Activated naive CD4-positive, alpha-beta T cell treated with Interleukin-2 at 50 U/mL for 16 hours (primary cell): ENCODE data around the gene VANGL1.

Source experiments
- DNase-seq: peaks from one replicate; pipeline ENCODE4 v3.0.0-alpha.2; 2020

Gene VANGL1

DNA sequence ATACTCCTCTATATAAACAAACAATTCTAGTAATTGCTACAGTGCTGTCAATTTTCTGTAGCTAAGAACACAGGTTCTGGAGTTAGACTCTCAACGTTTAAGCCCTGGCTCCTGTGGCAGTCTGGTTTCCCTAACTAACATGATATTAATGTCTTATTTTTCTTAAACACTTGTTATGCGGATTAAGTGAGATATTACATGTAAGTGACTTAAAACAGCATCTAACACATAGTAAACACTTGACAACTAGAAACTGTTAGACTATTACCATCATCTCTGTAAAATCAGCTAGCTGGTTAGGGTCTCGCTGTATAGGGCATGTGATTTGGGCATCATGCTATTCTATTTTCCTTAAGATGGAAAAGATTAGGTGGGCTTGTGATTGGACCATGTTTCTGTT is 2.3 kb downstream of the VANGL1 start:
- DNase-seq: no peak

DNA sequence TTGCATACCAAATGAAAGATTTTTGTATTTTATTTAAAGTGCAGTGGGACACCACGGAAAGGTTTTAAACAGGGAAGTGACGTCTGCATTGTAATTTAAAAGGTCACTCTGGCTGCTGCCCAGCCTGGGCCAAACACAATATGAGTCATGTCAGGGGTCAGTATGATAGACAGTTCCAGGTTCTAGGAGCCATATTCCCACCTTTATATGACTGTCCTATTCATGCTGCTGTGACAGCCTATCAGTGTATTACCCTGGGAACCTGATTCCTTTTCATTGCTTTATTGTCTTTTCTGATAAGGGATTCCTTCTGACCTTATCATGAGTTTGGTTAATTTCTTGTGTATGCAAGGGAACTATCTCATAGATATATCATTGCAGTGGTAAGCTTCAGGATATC is 5.3 kb downstream of the VANGL1 start:
- DNase-seq: no peak

DNA sequence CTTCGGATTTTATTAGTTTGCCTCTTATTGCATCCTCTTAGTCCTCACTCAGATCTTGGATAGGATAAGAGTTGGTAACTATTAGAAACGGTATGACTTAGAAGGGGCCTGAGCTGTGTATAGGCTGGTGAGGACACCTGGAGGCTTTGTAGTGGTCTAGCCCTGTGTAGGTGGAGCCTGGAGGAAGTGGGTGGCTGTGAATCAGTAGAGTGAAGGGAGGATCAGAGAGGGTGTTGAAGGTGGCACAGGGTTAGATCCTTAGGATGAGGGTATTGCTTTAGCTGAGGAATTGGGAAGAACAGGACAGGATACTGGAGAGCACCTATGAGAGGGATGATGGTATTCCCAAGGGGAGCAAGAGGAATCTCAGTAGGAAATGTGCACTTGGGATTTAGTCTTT is 5.7 kb downstream of the VANGL1 start:
- DNase-seq: no peak

DNA sequence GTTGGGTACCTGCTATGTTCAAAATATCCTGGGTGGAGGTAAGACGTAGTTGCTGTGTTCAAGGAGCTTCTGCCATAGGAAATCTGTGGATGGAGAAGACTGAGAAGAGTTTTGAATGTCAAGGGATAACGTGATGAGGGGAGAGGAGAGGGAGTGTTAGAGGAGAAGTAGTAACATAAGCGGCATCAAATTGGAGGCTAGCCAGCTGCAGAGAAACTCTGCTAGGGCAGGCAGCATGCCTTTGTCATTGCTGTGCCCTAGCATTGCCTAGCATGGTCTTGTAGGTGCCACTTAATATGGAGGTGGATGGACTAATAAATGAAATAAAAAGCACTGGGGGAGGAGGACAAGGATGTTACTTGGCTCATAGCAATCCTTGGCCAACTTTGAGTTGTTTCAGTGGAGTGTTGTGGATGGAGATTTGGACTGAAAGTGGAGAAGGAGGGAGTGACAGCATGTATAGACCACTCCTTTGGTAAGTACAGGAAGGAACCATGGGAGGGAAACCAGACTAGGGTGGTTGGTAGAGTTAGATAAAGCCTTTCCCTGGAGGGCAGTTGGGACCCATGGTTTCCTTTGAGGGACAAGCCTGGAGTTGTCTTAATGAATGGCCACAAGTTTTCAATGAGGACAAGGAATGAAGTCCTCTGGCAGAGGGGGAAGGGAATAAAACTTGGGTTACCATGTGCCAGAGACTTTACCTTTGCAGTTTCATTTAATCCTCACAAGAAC is 6.3 kb downstream of the VANGL1 start:
- no peak for DNase-seq

DNA sequence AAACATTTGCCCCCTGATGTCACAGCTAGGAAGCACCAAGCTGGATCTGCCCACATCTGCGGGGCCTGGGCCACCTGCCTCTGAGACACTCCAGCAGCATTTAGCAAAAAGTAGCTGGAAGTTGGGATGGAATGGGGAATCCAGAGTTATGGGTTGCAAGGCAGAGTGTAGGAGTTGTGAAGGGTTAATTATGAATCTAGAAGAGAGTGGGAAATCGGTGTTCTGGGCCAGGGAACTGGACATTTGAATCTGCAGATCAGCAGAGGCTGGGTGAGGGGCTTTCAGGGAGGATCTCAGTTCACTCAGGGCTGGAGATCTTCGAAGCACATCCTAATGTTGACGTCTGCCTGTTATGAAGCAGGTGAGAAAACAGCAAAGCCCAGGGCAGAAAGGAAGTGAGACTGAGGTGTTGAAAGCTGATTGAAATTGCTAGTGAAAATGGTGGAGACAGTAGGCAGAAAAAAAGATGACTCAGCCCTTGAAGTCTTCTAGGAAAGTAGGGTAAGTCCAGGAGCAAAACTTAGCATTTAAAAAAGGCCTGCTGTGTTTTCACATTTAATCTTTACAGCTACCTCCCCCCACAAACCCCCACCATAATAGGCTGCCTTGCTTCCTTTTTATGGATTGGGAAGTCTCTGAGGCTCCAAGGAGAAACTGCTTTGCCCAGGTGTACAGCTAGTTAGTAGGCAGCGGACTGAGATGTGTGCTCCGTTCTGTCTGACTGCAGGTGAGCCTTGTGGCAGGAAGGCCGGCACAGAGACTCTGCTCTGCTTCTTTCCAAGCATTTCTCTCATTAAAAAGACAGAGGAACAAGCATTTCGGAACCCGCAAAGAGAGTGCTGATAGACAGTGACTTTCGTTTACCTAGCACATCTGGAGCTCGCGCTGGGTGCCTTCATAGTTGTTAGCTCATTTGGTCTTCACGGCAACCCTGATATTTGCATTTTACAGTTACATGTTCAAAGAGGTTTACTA is 7.2 kb downstream of the VANGL1 start:
- no peak for DNase-seq

DNA sequence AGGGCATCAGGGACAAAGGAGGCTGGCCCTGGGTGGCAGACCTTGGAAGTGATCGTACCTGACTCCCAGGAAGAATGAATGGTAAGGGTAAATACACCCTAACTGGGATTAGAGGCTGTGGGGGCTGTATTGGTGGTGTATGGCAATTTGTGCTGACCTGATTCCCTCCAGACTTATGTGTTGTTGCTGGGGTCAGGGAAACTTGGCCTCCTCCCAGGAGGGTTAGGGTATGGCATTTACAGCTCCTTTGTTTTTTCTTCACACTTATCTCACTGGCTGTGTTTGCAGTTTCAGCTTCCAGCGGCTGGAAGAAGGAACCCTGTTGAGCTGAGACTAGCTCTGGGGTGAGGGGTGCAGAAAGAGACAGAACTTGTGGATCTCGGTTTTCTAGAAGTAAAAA is 8.2 kb downstream of the VANGL1 start:
- DNase-seq: no peak

DNA sequence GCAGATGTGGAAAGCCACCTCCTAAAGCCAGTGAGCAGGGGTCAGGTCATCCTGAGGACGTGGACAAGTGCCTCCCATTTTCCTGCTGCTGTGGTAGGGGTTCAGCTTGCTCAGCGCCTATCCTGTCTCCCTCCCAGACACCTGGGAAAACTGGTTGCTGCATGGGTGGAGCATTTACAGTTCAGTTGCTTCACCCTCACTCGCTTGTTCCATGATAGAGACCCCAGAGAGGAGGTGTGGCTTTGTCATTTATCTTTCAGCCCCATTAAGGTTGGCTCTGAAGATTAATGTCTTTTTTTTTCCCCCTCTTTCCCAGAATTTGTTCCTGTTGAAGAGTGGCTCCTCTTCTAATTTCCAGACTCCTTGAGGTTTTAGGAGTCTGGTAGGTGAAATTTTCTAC is 9.2 kb downstream of the VANGL1 start:
- no peak for DNase-seq

DNA sequence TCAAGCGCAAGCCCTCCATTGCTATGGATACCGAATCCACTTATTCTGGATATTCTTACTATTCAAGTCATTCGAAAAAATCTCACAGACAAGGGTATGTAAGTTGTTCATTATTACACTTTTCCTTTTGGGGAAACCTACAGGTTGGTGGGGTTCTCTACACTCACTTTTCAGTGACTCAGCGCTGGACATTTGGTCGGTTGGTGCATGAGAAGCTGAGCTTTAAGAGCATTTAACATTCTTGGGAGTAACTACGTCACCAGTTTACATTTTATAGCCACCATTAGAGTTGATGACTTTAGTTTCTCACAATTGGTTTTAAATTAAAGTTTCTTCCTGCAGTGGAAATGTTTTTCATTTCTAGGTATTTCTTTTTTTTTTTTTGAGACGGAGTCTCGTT is 9.6 kb downstream of the VANGL1 start:
- DNase-seq: no peak

DNA sequence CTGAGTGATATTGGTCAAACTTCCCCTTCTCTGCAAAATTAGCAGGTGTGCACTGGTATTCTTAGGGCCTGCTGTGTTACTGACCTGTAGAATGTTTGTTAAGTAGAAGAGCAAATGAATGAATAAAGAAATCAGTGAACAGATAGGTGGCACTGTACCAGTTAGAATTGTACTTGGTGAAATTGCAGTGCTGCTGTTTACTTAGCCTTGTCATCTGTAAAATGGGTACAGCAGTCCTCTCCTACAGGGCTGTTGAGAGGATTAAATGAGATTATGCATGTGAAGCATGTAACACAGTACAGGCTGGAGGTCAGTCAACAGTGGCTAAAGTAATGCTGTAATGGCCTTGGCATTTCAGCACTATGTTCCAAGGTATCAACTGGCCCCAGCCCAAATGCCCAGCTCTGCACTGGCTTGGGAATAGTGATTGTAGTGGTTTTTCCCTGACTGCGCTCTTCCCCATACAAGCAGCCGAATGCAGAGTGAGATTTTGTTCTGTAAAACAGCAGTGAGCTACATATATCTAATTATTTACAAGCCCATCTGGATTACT is 10.5 kb downstream of the VANGL1 start:
- no peak for DNase-seq

DNA sequence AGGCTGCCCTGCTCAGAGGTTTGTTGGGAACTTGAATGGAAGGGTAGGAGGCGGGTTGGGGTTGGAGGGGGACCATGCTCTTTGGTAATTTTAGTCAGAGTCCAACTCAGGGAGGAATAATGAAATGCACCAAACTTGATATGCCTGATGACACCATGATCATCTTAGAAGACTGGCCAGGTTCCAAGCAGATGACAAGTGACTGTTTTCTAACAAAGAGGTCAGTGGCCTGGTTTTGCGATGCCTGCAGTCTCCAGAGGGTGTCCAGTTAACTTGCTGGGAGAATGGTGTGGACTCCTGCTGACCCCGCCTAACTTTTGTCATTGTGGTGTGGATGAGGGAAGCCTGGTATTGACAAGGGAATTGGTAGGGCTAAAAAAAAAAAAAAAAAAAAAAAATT is 12.4 kb downstream of the VANGL1 start:
- no peak for DNase-seq

DNA sequence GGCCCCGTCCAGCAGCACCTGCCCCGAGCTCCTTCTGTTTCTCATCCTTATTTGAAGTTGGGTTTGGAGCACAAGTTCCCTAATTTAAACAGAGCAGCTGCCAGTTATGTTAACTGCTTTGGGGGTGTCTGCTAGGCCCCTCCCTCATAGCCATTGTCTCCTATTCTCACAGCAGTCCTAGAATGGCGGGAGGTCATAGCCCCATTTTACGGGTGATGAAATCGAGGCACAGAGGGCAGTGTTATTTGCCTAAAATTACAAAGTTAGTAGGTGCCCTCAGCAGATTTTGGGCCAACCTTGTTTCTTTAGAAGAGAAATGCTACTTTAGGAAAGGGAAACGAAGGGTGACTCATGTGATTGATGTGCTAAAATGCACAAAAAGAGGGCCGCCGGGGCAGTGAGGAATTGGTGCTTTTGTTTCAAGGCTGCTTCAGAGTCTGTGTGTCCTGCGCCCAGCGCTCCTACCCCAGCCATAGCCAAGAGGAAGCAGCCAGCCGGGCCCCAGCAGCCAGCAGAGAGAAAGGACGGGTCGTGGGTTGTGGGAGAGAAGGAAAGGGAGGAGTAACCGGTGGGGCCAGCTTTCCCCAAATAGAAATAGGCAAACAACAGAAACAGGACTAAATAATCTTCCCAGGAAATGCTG is 13.0 kb downstream of the VANGL1 start:
- DNase-seq: no peak

DNA sequence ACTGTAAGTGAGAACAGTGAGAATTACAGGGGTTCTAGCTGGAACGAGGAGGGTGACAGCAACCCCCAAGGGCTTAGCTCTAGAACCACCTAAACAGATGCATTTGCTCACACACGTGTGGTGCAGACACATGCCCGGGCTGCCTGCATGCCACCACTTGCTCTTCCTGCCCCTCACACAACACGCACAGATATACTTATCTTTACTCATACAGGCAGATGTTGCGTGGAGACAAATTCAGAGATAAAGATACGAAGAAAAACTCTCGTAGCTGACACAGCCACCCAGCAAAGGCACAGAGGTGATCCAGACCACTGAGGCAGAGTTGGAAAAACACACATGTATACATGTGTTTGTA is 13.5 kb downstream of the VANGL1 start:
- DNase-seq: no peak

DNA sequence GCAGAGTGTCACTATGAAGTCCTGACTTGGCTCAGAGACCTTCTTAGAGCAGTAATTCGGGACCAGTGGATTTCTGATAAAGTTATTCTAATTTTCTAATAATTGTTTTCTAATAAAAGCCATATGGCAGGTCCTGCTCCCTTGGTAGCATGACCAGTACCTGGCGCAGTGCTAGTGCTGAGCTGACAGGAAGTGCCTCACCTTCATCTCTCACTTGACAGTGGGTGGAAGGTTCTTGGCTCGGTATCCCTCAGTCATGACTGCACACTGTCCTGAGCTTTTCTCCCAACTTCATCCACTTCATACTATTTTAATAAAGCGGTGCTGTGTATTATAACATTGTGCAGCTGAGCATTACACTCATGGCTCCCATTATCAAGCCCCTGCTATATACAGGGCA is 14.1 kb downstream of the VANGL1 start:
- DNase-seq: no peak

DNA sequence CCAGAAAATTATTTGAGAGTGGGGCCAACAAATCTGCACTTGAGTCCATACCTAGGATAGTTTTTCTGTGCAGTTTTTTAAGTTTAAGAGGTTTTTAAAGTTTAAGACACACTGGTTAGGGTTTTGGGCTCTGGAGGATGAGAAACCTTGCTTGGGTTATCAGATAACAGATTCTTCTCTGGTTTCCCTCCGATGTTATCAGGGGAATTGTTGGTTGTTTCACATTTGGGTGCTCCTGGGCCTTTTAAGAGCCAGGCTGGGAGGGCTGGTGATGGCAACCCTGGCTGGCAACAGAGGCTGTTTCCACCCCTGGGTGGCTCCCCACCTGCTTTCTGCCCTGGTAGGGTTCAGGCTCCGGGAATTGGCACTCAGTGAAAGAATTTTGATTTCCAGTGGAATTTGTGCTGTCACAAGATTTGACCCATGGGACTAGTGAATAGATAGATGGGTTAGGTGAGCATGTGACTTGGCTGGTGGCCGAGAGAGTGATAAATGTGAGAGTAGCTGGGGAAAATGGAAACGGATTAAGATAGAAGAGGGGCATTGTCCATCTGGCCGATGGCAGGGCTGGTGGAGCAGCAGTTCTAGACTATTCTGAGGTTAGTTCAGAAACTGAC is 14.8 kb downstream of the VANGL1 start:
- DNase-seq: no peak

DNA sequence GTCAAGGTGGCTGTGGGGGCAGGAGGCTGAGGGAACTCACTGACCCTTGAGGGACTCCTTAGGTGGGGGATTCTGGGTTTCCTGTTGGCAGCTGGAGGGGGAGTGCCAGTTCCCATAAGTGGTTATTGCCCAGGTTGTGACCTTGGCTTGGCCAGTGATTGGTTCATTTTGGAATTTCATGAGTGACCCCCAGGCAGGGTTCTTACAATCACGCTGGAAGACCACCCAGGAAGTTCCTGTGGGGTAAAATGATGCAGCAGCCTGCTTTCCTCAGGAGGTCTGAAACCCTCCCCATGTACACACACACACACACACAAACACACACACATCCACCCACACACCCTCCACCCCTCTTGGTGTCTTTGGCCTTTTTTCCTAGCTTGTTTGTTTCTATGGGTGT is 16.9 kb downstream of the VANGL1 start:
- no peak for DNase-seq

DNA sequence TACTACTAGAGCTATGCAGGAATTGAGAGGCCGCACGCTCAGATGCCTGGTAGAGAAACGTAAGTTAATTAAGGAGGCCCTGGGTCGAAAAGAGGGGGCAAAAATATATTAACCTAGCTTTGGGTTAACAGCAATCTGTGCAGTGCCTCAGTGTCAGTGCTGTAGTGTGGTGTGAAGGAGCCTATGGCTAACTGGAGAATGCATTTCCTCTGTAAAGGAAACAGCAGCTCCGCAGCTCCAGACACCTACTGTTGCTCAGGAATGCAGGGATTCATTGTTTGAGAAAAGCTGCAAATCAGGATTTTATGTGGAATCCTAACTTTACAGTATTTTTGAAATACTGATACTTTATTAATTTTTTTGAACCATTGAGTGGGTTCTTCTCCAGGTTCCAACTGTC is 18.4 kb downstream of the VANGL1 start:
- no peak for DNase-seq

DNA sequence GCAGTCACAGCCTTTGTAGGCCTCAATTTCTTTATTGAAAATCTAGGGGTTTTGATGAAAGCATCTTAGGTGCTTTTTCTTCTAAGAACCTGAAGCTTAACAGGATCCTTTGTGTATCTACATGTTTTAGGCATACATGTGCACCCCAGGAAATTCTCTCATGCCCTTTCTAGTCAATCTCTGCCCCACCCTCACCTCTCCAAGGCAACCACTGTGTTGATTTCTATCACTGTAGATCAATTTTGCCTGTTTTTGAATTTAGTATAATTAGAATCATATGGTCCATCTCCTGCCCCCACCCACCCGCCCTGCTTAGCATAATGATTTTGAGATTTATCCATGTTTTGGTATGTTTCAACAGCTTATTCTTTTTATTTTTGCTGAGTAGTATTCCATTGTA is 19.4 kb downstream of the VANGL1 start:
- DNase-seq: no peak

DNA sequence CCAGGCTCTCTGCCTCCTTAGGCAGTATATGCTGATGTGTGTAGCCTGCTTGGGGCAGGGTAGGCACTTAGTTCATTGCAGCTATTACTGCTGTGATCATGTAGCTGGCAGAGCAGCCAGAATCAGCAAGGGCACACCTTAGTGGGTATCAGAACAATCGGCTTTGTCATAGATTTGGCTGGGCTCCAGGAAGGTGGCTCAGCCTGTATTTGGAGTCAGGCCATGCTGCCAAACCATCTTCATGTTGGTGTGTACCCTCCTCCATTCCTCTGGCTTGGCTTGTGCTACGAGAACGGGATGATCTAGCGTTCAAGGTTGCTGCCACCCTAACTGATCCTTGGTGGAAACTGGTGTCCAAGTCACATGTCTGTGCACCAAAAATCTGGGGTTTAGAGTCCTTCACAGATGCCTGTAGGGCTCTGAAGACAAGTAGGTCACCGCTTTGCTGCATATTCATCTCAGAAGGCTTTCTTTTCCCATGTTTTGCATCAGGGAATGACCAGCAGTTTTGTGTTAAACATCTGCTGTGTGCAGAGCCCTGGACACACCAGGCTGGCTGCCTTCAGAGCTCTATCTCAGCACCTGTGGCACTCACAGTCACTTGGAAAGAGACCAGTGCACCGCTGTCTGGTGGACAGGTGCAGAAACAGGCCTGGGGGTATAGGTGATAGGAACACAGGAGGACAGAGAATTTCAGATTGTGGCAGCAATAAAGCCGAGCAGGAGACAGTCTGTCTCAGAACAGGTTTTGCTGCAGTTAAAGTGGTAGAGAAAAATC is 23.7 kb downstream of the VANGL1 start:
- no peak for DNase-seq

DNA sequence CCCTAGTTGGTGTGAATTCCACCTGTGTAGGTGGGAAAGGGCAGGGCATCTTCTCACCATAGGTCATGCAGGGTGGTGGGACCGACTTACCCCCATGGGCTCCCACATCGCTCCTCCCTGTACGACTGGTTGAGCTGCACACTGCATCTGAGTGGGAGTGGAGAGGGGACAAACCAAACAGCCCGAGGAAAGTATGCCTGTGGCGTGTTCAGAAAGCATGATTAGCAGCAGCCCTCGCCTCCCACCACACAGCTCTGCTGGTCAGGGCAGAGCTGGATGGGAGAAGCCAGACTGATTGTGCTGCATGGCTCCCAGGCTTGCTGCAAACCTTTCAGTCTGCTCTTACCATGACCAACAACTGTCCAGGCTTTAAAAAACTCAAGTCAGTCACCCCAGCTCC is 24.4 kb downstream of the VANGL1 start:
- DNase-seq: no peak

DNA sequence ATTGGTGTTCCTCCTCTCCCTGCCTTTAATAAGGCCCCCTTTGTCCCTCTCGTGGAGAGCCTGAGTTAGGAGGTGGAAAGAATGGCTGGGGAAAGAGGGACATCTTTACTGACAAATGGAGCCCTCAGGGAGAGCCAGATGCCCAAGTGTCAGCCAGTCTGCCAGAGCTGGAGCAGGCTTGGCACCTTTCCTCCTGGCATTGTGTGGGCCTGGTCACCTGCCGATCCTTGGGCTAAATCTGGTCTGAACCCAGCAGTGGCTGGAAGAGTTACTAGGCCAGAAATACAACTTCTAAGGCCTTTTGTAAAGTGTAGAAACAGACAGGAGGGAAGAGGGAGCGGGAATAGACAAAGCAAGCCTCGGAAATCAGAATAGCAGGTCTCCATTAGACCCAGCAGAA is 24.9 kb downstream of the VANGL1 start:
- no peak for DNase-seq

DNA sequence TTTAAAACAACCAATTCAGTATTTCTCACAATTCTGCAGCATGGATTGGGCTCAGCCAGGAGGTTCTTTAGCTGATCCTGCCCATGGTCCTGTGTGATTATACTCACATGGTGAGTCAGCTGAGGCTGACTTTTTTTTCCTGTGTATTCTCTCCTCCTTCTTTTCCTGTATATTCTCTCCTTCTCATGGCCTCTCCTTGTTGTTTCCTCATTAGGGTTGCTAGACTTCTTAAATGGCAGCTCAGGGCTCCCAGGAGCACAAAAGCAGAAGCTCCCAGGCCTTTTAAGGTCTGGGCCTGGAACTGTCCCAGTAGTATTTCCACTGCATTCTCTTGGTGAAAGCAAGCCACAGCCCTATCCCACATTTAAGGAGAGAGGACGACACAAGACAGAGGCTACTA is 26.8 kb downstream of the VANGL1 start:
- no peak for DNase-seq

DNA sequence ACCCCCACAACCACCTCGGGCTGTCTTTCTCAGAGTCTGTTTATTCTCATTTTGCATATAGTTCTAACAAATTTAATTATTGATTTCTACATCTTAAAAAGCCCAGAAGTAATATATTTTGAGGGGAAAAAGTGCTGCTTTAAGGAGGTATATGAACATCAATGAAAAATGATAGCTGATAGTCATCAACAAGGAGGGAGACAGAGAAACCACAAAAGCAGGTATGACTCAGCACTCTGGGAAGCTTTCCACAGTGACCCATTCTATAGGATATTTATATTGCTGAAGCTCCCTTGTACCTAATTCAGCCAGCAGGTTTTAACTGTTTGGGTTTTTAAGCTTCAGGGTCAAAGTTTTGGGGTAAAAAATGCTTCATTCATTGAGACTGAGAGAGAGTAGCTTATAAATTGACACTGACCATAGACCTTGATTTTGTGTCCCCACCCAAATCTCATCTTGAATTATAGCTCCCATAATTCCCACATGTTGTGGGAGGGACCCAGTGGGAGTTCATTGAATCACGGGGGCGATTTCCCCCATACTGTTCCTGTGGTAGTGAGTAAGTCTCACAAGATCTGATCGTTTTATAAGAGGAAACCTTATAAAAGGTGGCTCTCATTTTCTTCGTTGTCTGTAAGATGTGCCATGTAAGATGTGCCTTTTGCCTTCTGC is 27.4 kb downstream of the VANGL1 start:
- no peak for DNase-seq
